PC-9 (cell line): Measurements from ENCODE around the gene MBNL2. TPM values are rescaled to one million over a fixed set of nuclear protein-coding genes. Genes with fewer than 3 reads are reported as not detected.

ENCODE experiments used
- BruUV-seq: library from RNA; stranded (reverse); fragments of 400-500 nt; replicated peaks from 2 replicates; lab custom pipeline; 2021; lab: Mats Ljungman, UMichigan
- CTCF ChIA-PET: fragments of 300-600 bp; sonication (Branson Sonifier 250); formaldehyde crosslinking; loops from one replicate; lab custom pipeline; 2022; ENCODE audit warnings: antibody characterized with exemption; lab: Charles Lee
- POLR2A ChIA-PET: fragments of 300-600 bp; sonication (Branson Sonifier 250); formaldehyde crosslinking; loops from one replicate; lab custom pipeline; 2022; ENCODE audit warnings: antibody characterized with exemption; ENCODE audit not compliant: unreplicated experiment; lab: Charles Lee
- DNase-seq, 2 experiments: peaks; one replicate each; pipeline versions ENCODE4 v3.0.0 to v3.0.0-alpha.2; 2015 to 2022; ENCODE audit warnings: mixed read lengths in 1 of 2
- H2AFZ ChIP-seq: fragments of 200-600 bp; sonication (generic); 2 replicates; pipeline ENCODE4 v1.8.1; 2017; ENCODE audit warnings: antibody characterized with exemption
- H3F3A ChIP-seq: fragments of 200-600 bp; sonication (generic); 2 replicates; pipeline ENCODE4 v1.8.1; 2017; ENCODE audit warnings: antibody characterized with exemption, mild to moderate bottlenecking, low read depth; ENCODE audit not compliant: insufficient read depth
- H3K27ac ChIP-seq: fragments of 200-600 bp; sonication (generic); 2 replicates; pipeline ENCODE4 v1.6.1; 2016; ENCODE audit warnings: mixed run types
- H3K27me3 ChIP-seq: fragments of 200-600 bp; sonication (generic); 2 replicates; pipeline ENCODE4 v1.6.1; 2016; ENCODE audit warnings: low read depth, mixed run types; ENCODE audit not compliant: insufficient read depth
- H3K36me3 ChIP-seq: fragments of 200-600 bp; sonication (generic); 2 replicates; pipeline ENCODE4 v1.6.1; 2016; ENCODE audit warnings: low read depth, mixed run types
- H3K4me1 ChIP-seq: fragments of 200-600 bp; sonication (generic); replicated peaks from 2 replicates; pipeline ENCODE4 v1.6.1; 2016; ENCODE audit warnings: mixed run types; ENCODE audit not compliant: insufficient read depth
- H3K4me2 ChIP-seq: fragments of 200-600 bp; sonication (generic); 2 replicates; pipeline ENCODE4 v1.6.1; 2017; ENCODE audit warnings: mixed run types
- H3K4me3 ChIP-seq: fragments of 200-600 bp; sonication (generic); 2 replicates; pipeline ENCODE4 v1.6.1; 2016; ENCODE audit warnings: mixed run types
- H3K79me2 ChIP-seq: fragments of 200-600 bp; sonication (generic); 2 replicates; pipeline ENCODE4 v1.6.1; 2017; ENCODE audit warnings: low read depth, mixed run types
- H3K9me2 ChIP-seq: fragments of 200-600 bp; sonication (generic); 2 replicates; pipeline ENCODE4 v1.8.1; 2017; ENCODE audit warnings: mild to moderate bottlenecking; ENCODE audit not compliant: insufficient read depth
- H3K9me3 ChIP-seq: fragments of 200-600 bp; sonication (generic); 2 replicates; pipeline ENCODE4 v1.8.1; 2016; ENCODE audit warnings: low read depth; ENCODE audit not compliant: insufficient read depth
- H4K20me1 ChIP-seq: fragments of 200-600 bp; sonication (generic); 2 replicates; pipeline ENCODE4 v1.8.1; 2017; ENCODE audit not compliant: insufficient read depth
- CTCF ChIP-seq: fragments of 200-600 bp; sonication (generic); conservative IDR thresholded peaks from 2 replicates; pipeline ENCODE4 v1.6.1; 2017; ENCODE audit warnings: mixed run types, antibody characterized with exemption, mild to moderate bottlenecking, moderate library complexity
- EZH2 ChIP-seq: fragments of 200-600 bp; sonication (generic); IDR thresholded peaks from 2 replicates; pipeline ENCODE4 v1.8.0; 2017; ENCODE audit warnings: antibody characterized with exemption, low read depth
- intact Hi-C: fragments of 100-400 bp; cut with micrococcal nuclease; formaldehyde crosslinking; loops from one replicate; pipeline ENCODE4 v1.10.0; 2022; ENCODE audit not compliant: unreplicated experiment
- total RNA-seq: library from RNA; stranded (reverse); gene quantifications from 2 replicates; pipeline ENCODE4 v1.2.3, GENCODE V29; 2021

MBNL2 gene
- total RNA-seq, 1 experiment from 2014 or later = 91.3 TPM

- CTCF ChIA-PET = no interaction called here
- intact Hi-C loops = no loop called here
- no peaks in the 10 kb centered on the region for H3K27me3 ChIP-seq
- peaks cover 22% of the 10 kb centered on the region for H3F3A ChIP-seq
- H3K36me3 ChIP-seq = peaks cover 16% of the 10 kb centered on the region; the same call in 1 of the 2 replicates
- H2AFZ ChIP-seq = no peak overlapping the region
- H3K4me1 ChIP-seq = no peaks in the 10 kb centered on the region
- no peak overlapping the region for H3K4me2 ChIP-seq
- POLR2A ChIA-PET = no interaction called here
- H4K20me1 ChIP-seq = peaks cover 96% of the 10 kb centered on the region
- H3K79me2 ChIP-seq = peaks cover 99% of the 10 kb centered on the region
- H3K27ac ChIP-seq = no peak overlapping the region
- BruUV-seq = no TSS peak
- no peak for DNase-seq
- no peak for TF ChIP-seq EZH2
- TF ChIP-seq CTCF = no peak
- no peaks in the 10 kb centered on the region for H3K9me2 ChIP-seq
- H3K9me3 ChIP-seq = no peaks in the 10 kb centered on the region
- no peak overlapping the region for H3K4me3 ChIP-seq
Observed at GRCh38 chr13:97321101-97321500, 99.0 kb downstream of the MBNL2 start.

- Histone ChIP-seq H3K4me2 (no peak overlapping the region), H3K79me2 (peaks cover 99% of the 10 kb centered on the region), H3K27ac (no peak overlapping the region), H3K36me3 (peaks cover 22% of the 10 kb centered on the region; the same call in 1 of the 2 replicates), H3K4me1 (no peaks in the 10 kb centered on the region), H4K20me1 (peaks cover 96% of the 10 kb centered on the region), H3K9me3 (no peaks in the 10 kb centered on the region), H3K27me3 (no peaks in the 10 kb centered on the region), H3K9me2 (no peaks in the 10 kb centered on the region), H3K4me3 (no peak overlapping the region), H2AFZ (no peak overlapping the region), H3F3A (peaks cover 28% of the 10 kb centered on the region)
- no TSS peak for BruUV-seq
- CTCF ChIA-PET = no interaction called here
- intact Hi-C loops = no loop called here
- DNase-seq = no peak
- POLR2A ChIA-PET = no interaction called here
- TF ChIP-seq CTCF (no peak), EZH2 (no peak)
Observed at GRCh38 chr13:97321616-97322321, 99.6 kb downstream of the MBNL2 start.

GRCh38 chr13:97322740-97323342 is 100.7 kb downstream of the MBNL2 start:
- no peak overlapping the region for H3K27ac ChIP-seq
- H3K4me3 ChIP-seq = no peak overlapping the region
- no peak overlapping the region for H3K4me2 ChIP-seq
- H3K79me2 ChIP-seq = peaks cover 99% of the 10 kb centered on the region
- H3F3A ChIP-seq = peaks cover 39% of the 10 kb centered on the region
- no peaks in the 10 kb centered on the region for H3K9me2 ChIP-seq
- no peaks in the 10 kb centered on the region for H3K4me1 ChIP-seq
- CTCF ChIA-PET = no interaction called here
- intact Hi-C loops = no loop called here
- no peaks in the 10 kb centered on the region for H3K9me3 ChIP-seq
- no peak overlapping the region for H2AFZ ChIP-seq
- POLR2A ChIA-PET = no interaction called here
- TF ChIP-seq CTCF = no peak
- TF ChIP-seq EZH2 = no peak
- peaks cover 96% of the 10 kb centered on the region for H4K20me1 ChIP-seq
- H3K27me3 ChIP-seq = no peaks in the 10 kb centered on the region
- BruUV-seq = no TSS peak
- DNase-seq = no peak
- peaks cover 27% of the 10 kb centered on the region for H3K36me3 ChIP-seq
